T-helper 22 cell (primary cell): ENCODE measurements around the gene UROS.

ENCODE experiments used
- DNase-seq: peaks from one replicate; pipeline ENCODE4 v3.0.0-alpha.2; 2020; ENCODE audit warnings: low read depth

UROS gene

DNA sequence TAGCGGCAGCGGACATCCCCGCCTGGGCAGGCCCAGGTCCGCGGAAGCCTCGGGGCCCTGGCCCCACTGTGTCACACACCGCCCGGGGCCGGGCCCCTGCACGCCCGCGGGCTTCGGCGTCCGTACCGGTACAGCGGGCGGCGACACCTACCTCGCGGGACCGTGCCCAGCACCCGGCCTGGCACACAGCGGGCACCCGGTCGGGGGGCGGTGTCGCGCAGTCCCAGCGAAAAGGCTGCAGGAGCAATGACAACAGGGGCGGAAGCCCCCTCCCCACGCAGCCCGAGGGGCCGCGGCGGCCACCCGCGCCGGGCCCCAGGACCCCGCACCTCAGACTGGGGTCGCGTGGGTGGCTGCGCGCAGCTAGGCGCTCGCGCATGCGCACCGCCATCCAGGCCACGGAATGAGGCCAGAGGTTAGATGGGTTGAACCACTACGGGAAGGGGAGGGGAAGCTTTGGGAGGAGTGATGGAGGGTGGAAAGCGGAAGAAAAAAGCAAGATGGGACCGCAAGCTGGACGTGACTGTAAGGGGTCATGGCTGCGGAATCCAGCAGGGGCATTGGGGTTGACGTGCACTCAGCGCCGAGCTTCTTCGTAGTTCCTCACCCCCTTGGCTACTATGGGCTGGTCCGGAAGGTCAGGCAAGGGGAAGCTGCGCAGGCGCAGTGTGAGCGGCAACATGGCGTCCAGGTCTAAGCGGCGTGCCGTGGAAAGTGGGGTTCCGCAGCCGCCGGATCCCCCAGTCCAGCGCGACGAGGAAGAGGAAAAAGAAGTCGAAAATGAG lies at the start of gene UROS, which contains the start of gene BCCIP:
TSS of gene UROS (minus strand) at position 381 of the 785 bp plus-strand sequence. CDS start 6,759 bp downstream, outside the sequence.
TSS of gene BCCIP (plus strand) at position 669 of the 785 bp plus-strand sequence. CDS start at position 681, 12 bp downstream.
- peak; percentile 85 for DNase-seq

DNA sequence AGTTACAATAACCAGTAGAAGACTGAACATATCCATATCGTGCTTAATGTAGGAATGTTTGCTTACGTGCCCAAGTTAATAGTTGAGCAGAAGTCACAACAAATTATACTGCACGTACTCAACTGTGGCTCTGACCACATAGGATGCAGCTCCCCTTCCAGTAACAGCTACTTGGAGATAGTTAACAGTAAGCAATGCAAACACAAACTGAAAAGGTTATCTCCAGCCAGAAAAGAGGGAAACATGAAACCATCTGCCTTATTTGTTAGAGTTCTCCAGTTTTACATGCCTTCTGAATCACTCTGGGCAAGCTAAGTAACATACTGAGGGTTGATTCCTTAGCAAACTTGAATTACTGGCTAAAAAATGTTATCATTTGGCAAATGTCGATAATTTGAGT lies 48.3 kb upstream of the UROS start:
- no peak for DNase-seq

DNA sequence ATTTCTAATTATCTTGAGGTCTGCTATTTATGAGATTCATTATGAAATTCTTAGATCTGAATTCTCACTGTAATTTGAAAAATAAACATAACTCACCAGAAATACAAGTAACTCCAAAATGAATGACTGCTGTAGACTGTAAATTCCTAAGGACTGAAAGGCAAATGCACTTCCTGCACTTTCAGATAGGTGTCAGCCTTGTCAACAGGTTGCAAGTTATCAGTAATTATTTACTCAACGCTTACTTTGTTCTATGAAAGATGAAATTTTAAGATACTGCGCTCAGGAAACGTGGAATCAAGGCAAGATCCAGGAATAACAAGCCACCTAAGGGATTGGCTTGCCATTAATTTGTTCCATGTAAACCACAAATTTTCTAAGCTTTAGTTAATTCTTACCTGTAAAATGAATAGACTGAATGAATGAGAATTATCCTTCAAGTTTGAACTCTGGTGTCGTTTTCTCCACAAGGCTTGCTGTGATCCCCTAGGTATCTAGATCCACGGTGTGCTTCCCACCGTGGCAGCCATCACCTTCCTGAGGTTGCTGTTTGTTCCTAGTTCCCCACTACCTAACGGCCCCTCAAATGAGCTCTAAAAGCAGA lies 45.4 kb upstream of the UROS start:
- DNase-seq = no peak

DNA sequence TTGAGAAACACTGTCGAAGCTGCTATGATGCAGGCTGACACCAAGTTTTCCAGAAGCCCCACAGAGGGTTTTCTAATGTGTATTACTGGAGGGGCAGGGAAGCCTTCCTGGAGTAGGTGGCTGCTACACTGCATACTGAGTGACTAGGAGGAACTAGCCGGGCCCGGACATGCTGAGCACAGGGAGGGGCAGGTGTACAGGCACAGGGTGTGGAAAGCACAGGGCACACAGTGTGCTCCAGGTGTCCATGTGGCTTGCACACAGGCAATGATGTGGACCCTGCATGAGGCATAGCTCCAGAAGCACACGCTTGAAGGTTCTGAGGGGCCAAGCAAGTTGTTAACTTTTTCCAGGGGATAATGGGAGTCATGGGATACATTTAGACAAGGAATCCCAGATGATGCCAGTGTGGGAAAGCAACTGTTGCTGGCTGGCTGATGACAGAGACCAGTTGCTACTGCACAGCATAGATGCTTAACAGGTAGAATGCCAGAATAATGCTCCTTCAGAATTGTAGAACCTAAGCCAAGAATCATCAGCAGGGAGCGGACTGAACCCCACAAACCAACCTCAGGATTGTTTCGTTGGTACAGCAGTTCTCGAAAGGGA lies 43.5 kb upstream of the UROS start:
- no peak for DNase-seq

GRCh38 chr10:125865120-125865519 lies 42.1 kb upstream of the UROS start:
- no peak for DNase-seq

- no peak for DNase-seq
Measured at GRCh38 chr10:125859128-125859817, 36.2 kb upstream of the UROS start.

DNA sequence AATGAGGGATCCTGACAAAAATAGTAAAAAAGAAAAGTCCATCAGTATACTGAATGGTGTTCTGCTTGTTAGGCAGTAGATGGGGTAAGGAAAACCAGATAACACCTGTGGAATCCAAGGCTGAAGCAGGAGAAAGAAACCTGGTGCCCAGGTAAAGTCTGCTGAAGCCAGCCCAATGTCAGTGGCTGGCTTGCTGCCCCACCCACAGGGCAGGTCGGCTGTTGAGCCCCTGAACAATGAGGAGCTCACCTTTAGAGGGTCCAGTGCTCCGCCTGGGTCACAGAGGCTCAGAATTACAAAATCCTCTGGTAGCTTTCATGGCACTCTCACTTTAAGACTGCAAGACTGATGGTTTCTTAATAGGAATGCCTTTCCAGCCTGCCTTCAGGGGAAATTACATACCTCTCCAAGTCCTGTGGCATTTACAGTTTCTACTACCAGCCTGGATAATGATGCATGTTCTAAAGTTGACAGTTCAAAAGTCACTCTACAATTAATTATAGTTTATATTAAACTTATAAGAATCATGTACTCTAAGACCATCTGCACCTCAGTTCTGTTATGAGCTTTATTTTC lies 34.2 kb upstream of the UROS start:
- DNase-seq = no peak

DNA sequence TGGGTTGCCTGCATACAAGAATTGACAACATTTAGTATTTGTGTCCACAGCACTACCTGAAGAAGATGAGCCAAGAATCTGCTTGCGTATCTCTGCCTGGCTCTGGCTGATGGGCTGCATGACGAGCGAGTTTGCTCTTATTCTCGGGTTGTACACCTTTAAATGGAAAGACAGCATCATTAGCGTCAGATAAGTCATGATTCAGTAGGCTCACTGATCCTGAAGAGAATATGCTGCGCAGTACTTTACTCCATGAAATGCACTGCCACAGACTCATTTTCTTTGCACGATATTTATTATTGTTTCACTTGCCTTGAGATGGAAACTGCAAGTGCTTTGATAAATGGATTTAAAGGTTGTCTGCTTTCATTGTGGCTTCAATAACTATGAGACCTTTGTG lies 29.4 kb upstream of the UROS start:
- DNase-seq = no peak

DNA sequence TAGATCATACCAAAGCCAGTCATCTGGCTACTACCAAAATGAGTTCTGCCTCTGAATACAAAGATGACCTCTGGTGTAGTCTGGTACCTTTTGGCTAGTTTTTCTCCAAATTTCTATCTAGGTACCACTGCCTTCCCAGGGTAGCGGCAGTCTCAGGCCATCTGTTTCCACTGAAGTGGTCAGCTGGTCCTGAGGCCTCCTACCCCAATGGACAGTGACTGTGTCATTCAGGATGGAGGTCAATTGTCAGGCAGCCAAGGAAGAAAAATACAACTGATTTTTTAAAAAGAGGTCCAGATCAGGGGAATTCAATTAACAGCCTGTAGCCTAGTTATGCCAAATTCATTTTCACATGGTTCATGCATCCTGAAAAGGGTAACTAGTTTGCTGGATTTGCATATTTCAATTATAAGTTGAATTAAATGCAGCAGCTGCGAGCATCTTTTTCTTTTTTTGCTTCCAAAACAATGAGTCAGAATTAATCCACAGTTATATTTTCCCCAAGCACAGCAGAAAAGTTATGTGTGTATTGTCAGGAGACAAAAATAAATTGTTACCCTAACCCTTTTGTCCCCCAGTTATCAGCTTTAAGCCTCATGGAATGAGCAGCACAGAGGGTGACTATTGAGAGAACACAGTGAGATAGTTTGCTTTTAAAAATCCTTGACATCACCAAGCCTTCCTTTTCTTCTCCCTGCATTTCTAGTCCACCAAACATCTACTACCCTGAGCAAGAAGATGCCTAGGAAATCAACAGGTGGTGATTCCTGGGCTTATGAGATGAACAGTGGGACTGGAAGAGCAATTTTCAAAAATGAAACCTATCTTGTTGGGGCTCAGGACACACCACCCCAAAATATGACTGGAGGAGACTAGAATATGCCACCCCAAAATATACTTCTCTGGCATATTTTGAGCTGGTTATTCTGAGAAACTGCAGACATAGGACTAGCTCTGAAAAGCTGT lies 28.0 kb upstream of the UROS start:
- DNase-seq = no peak

GRCh38 chr10:125849448-125849847 lies 26.4 kb upstream of the UROS start:
- no peak for DNase-seq

- no peak for DNase-seq
Measured at GRCh38 chr10:125848857-125849256, 25.8 kb upstream of the UROS start.

GRCh38 chr10:125848371-125848770 lies 25.3 kb upstream of the UROS start:
- no peak for DNase-seq

GRCh38 chr10:125846894-125847293 lies 23.8 kb upstream of the UROS start:
- DNase-seq = no peak

GRCh38 chr10:125845617-125846016 lies 22.6 kb upstream of the UROS start:
- DNase-seq = no peak

- DNase-seq = no peak
Measured at GRCh38 chr10:125844751-125845221, 21.7 kb upstream of the UROS start.

DNA sequence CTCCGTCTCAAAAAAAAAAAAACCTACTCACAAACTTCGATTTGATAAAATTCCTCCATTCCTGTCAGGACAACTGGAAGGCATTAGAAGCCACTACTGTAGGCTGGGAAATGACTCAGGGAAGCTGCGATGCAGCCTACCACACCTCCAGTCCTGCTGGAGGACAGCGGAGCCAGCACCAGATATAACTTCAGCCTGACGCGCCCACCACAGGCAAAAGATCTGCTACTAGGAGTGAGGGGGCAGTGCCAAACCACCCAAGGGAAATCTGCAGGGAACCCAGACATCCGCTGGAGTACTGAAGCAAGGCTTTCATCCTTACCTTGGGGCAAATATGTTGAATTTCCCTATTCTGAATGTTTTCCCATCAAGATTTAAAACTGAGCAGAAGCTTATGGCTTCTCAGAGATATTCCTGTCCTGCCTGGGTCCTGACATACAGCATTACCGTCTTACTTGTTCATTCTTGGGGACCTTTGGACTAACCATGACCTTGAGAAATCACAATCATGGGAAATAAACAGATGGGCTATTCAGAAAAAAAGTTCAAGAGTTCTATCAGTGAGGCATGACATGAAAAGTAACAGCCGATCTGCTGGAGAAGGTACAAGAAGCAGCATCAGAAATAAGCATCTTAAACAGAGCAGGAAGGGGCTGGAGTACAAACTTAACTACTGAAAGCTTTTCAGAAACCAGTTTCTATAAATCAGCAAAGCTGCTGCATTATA lies 20.7 kb upstream of the UROS start:
- no peak for DNase-seq

GRCh38 chr10:125840955-125841354 lies 17.9 kb upstream of the UROS start:
- DNase-seq = no peak

- DNase-seq = no peak
Measured at GRCh38 chr10:125840406-125840805, 17.3 kb upstream of the UROS start.

DNA sequence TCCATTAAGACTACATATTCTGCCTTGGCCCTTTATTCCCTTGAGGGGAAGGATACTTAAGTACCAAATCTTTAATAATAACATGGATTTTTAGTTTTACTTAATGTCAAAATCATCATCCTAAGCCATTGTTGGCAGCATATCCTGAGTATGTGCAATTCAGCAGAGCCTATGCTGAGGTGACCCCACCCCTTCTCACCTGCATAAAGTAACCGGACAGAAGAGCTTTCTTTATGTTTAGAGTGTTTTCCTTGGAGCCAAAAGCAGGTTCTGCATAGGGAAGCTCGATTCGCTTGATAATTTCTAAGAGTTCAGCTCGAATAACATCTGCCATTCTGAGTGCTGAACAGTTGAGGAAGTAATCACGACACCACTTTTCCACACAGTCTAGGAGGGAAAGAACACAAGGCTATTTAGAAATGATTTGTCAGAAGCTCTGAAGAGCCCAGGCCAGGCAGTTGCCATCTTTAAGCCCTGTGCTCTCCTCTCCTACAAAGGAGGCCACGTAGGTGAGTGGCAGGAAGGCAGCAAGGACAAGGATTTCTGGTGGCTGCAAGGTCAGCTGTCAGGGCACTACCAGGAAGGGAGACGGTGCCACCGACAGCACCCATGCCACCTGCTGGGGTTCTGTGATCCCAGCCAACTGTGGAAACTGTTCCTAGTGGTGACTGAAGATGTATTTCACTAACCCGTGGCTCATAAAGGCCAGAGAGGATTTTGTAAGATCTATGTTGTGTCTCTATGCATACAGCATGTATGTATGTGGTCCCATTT lies 15.9 kb upstream of the UROS start:
- DNase-seq = no peak
